ENCODE results near the gene TSPOAP1.

- TF ChIP-seq CTCF (IDR thresholded peaks at IDR 0.05) = no peak
- no peak for TF ChIP-seq POLR2A (IDR thresholded peaks at IDR 0.05)
- no peak for TF ChIP-seq POLR2AphosphoS5 (IDR thresholded peaks at IDR 0.05)
These were observed 34.6 kb downstream of the TSPOAP1 start for GRCh38 chr17:58294034-58294433.
